ENCODE measurements around the gene KMT2E.

GRCh38 chr7:105088456-105088855 lies 74.5 kb downstream of the KMT2E start:
- TF ChIP-seq EZH2 (IDR thresholded peaks at IDR 0.05) (no peak), POLR2AphosphoS5 (IDR thresholded peaks at IDR 0.05; ENCODE audit: borderline replicate concordance, low read depth, low read length) (no peak), FOXP2 (optimal IDR thresholded peaks at IDR 0.05; ENCODE audit: control extremely low read depth, extremely low read length, insufficient read depth) (no peak)

Measured in SK-N-MC (cell line).